Measurements from ENCODE around the gene YIPF3.
"Not testable (repeated sequence)": the region's sequence is repeated elsewhere in the genome, so short reads cannot be mapped to it uniquely, and the experiment has no call there.

YIPF3 gene

GRCh38 chr6:43468240-43468639 lies 48.5 kb downstream of the YIPF3 start:
- Histone ChIP-seq H3K4me3 (no peak overlapping the region), H3K9me3 (ENCODE audit: low read depth, low read length) (no peaks in the 10 kb centered on the region), H3K27ac (no peak overlapping the region), H3K36me3 (ENCODE audit: insufficient read depth, low read length) (no peaks in the 10 kb centered on the region), H3K9ac (ENCODE audit: insufficient read length) (no peak overlapping the region)
- TF ChIP-seq EZH2 (IDR thresholded peaks at IDR 0.05) (no peak), FOXP2 (optimal IDR thresholded peaks at IDR 0.05; ENCODE audit: control extremely low read depth, extremely low read length, insufficient read depth) (no peak), POLR2AphosphoS5 (IDR thresholded peaks at IDR 0.05; ENCODE audit: borderline replicate concordance, low read depth, low read length) (no peak)
- no peak for DNase-seq (ENCODE audit: low read depth, low spot score)

- Histone ChIP-seq H3K27ac (no peak overlapping the region), H3K9ac (ENCODE audit: insufficient read length) (no peak overlapping the region), H3K9me3 (ENCODE audit: low read depth, low read length) (no peaks in the 10 kb centered on the region), H3K36me3 (ENCODE audit: insufficient read depth, low read length) (no peaks in the 10 kb centered on the region), H3K4me3 (no peak overlapping the region)
- no peak for TF ChIP-seq POLR2AphosphoS5 (IDR thresholded peaks at IDR 0.05; ENCODE audit: borderline replicate concordance, low read depth, low read length)
- no peak for TF ChIP-seq FOXP2 (optimal IDR thresholded peaks at IDR 0.05; ENCODE audit: control extremely low read depth, extremely low read length, insufficient read depth)
- no peak for TF ChIP-seq EZH2 (IDR thresholded peaks at IDR 0.05)
- no peak for DNase-seq (ENCODE audit: low read depth, low spot score)
These were observed 49.0 kb downstream of the YIPF3 start for GRCh38 chr6:43467752-43468151.

DNA sequence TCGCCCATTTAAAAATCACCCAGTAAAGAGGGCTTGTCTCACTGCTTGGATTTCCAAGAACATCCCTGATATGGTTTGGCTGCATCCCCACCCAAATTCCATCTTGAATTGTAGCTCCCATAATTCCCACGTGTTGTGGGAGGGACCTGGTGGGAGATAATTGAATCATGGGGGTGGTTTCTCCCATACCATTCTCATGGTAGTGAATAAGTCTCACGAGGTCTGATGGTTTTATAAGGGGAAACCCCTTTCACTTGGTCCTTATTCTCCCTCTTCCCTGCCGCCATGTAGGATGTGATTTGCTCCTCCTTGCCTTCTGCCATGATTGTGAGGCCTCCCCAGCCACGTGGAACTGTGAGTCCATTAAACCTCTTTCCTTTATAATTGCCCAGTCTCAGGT lies 49.5 kb downstream of the YIPF3 start:
- not testable (repeated sequence) for H3K9me3 ChIP-seq (ENCODE audit: low read depth, low read length); DNase-seq (ENCODE audit: low read depth, low spot score); H3K36me3 ChIP-seq (ENCODE audit: insufficient read depth, low read length); H3K9ac ChIP-seq (ENCODE audit: insufficient read length); H3K27ac ChIP-seq; H3K4me3 ChIP-seq

DNA sequence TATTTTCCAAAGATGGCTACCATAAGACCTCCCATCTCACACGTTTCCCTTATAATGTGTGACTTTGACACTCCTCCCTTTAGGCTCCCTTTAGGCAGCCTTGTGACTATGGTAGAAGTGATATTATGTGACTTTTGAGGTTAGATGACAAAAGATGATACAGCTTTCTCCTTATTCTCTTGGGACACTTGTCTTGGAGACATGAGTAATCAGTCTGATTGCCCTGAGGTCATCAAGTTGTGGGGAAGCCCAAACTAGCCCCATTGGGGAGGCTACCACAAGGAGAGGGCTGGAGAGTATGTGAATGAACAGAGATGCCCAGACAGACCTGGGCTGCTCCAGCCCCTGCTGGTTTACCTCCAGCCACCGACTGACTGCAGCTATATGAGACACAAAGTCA lies 50.8 kb downstream of the YIPF3 start:
- no peak overlapping the region for H3K9ac ChIP-seq (ENCODE audit: insufficient read length)
- H3K27ac ChIP-seq = no peak overlapping the region
- no peaks in the 10 kb centered on the region for H3K36me3 ChIP-seq (ENCODE audit: insufficient read depth, low read length)
- DNase-seq (ENCODE audit: low read depth, low spot score) = no peak
- TF ChIP-seq POLR2AphosphoS5 (IDR thresholded peaks at IDR 0.05; ENCODE audit: borderline replicate concordance, low read depth, low read length) (no peak), FOXP2 (optimal IDR thresholded peaks at IDR 0.05; ENCODE audit: control extremely low read depth, extremely low read length, insufficient read depth) (no peak), EZH2 (IDR thresholded peaks at IDR 0.05) (no peak)
- no peak overlapping the region for H3K4me3 ChIP-seq
- H3K9me3 ChIP-seq (ENCODE audit: low read depth, low read length) = no peaks in the 10 kb centered on the region

DNA sequence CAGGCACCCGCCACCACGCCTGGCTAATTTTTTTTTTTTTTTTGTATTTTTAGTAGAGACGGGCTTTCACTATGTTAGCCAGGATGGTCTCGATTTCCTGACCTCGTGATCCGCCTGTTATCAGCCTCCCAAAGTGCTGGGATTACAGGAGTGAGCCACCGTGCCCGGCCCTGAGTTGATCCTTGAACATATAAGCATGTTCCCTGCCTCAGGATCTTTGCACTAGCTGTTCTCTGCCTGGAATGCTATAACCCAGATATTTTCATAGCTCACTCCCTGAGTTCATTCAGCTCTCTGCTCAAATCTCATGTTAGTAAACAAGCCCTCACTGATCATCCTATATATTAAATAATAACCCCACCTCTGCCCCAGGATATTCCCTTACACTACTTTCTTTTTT lies 52.4 kb downstream of the YIPF3 start:
- no peak overlapping the region for H3K27ac ChIP-seq
- no peaks in the 10 kb centered on the region for H3K36me3 ChIP-seq (ENCODE audit: insufficient read depth, low read length)
- TF ChIP-seq FOXP2 (optimal IDR thresholded peaks at IDR 0.05; ENCODE audit: control extremely low read depth, extremely low read length, insufficient read depth) = no peak
- TF ChIP-seq EZH2 (IDR thresholded peaks at IDR 0.05) = no peak
- TF ChIP-seq POLR2AphosphoS5 (IDR thresholded peaks at IDR 0.05; ENCODE audit: borderline replicate concordance, low read depth, low read length) = no peak

DNA sequence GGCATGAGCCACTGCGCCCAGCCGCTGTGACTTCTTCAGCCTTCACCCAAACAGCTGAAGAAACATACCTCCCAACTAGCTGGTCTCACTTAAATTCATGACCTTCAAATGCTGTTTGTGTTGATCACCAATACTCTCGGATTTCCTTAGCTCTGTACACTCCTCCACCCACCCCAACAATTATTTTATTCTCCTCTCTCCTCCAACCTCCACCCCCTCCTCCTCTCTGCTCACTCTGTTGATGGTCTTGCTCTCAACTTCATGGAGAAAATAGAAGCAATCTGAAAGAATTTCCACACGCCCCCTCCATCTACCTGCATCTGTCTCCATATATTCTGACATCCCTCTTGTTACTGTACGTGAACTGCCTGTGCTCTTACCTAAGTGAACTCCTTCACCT lies 54.8 kb downstream of the YIPF3 start:
- TF ChIP-seq EZH2 (IDR thresholded peaks at IDR 0.05) = no peak
- no peak for TF ChIP-seq FOXP2 (optimal IDR thresholded peaks at IDR 0.05; ENCODE audit: control extremely low read depth, extremely low read length, insufficient read depth)
- no peak for TF ChIP-seq POLR2AphosphoS5 (IDR thresholded peaks at IDR 0.05; ENCODE audit: borderline replicate concordance, low read depth, low read length)
- H3K27ac ChIP-seq = no peak overlapping the region
- no peak overlapping the region for H3K9ac ChIP-seq (ENCODE audit: insufficient read length)
- no peak for DNase-seq (ENCODE audit: low read depth, low spot score)
- no peak overlapping the region for H3K4me3 ChIP-seq
- no peaks in the 10 kb centered on the region for H3K36me3 ChIP-seq (ENCODE audit: insufficient read depth, low read length)
- no peaks in the 10 kb centered on the region for H3K9me3 ChIP-seq (ENCODE audit: low read depth, low read length)

More for the DNA sequence above, 52.4 kb downstream of the YIPF3 start:
- DNase-seq (ENCODE audit: low read depth, low spot score) = no peak
- Histone ChIP-seq H3K9ac (ENCODE audit: insufficient read length) (no peak overlapping the region), H3K9me3 (ENCODE audit: low read depth, low read length) (no peaks in the 10 kb centered on the region), H3K4me3 (no peak overlapping the region)

All from SK-N-MC (cell line).